Measurements from ENCODE around the gene NT5DC1. TPM values are rescaled to one million over a fixed set of nuclear protein-coding genes. Genes with fewer than 3 reads are reported as not detected.

NT5DC1 gene
- total and polyA plus RNA-seq, 2 experiments from 2014 or later = 27.0 to 29.8 TPM

DNA sequence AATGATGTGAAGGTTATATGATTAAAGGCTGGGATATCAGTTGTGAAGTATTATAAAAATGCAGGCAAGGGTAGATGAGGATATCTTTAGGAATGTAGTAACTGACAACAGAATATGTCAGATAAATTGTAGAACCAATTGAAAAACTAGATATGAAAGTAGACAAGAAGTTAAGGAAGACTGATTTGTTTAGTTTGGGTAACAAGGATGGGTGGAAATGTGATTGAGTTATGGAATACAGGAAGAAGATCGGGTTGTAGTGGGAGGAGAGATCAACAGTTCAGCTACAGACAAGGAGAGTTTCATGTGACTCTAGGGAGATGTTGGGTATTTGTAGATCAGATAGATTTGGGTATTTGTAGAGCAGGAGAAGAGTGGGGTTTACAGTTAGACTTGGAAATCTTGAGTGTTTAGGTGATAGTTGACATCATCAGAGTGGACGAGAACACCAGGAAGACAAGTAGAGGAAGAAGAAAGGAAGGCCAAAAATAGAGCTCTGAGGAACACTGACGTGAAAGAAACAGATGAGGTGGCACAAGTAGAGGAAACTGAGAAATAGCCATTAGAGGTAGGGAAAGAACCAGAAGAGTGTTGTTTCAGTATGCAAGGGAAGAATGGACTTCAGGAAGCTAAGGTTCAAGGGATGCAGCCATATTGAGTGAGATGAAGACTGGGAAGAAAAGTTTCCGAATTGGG is 191.2 kb downstream of the NT5DC1 start:
- no peaks in the 10 kb centered on the region for H3K36me3 Mint-ChIP-seq (ENCODE audit: low read depth)
- H3K4me3 Mint-ChIP-seq = no peak overlapping the region
- Histone ChIP-seq H3K27ac (ENCODE audit: low read depth) (no peak overlapping the region), H3K4me3 (no peak overlapping the region), H3K79me2 (replicated peaks; ENCODE audit: insufficient read depth) (no peaks in the 10 kb centered on the region), H3K9me2 (ENCODE audit: insufficient read depth) (peaks cover 8% of the 10 kb centered on the region; the same call in 1 of the 2 replicates), H2AFZ (no peak overlapping the region), H3K27me3 (ENCODE audit: insufficient read depth) (no peaks in the 10 kb centered on the region), H4K20me1 (replicated peaks; ENCODE audit: insufficient read depth) (no peaks in the 10 kb centered on the region), H3F3A (replicated peaks; ENCODE audit: low read depth) (no peaks in the 10 kb centered on the region), H3K36me3 (ENCODE audit: insufficient read depth) (no peaks in the 10 kb centered on the region), H3K4me1 (ENCODE audit: insufficient read depth) (no peaks in the 10 kb centered on the region), H3K4me2 (no peak overlapping the region)
- H3K27me3 Mint-ChIP-seq (ENCODE audit: insufficient read depth, low read depth, poor library complexity) = peaks cover 2% of the 10 kb centered on the region
- no peaks in the 10 kb centered on the region for H3K9me3 Mint-ChIP-seq
- no peak for ATAC-seq
- DNase-seq (ENCODE audit: low spot score) = no peak
- no peaks in the 10 kb centered on the region for H3K4me1 Mint-ChIP-seq
- TF ChIP-seq CREB1 (CRISPR knock-in tag; IDR thresholded peaks at IDR 0.05; ENCODE audit: low read depth) (no peak), POLR2AphosphoS5 (IDR thresholded peaks at IDR 0.05; ENCODE audit: low read depth) (no peak), ZNF114 (CRISPR knock-in tag; IDR thresholded peaks at IDR 0.05) (no peak), REST (IDR thresholded peaks at IDR 0.05; ENCODE audit: unreplicated experiment) (no peak), EZH2 (IDR thresholded peaks at IDR 0.05; ENCODE audit: low read depth, unreplicated experiment) (no peak), ZNF331 (CRISPR knock-in tag; IDR thresholded peaks at IDR 0.05; ENCODE audit: low read depth) (no peak), NANOG (IDR thresholded peaks at IDR 0.05; ENCODE audit: borderline replicate concordance) (no peak), ZNF462 (CRISPR knock-in tag; IDR thresholded peaks at IDR 0.05) (no peak), JUNB (IDR thresholded peaks at IDR 0.05; ENCODE audit: unreplicated experiment) (no peak), EZH2phosphoT487 (IDR thresholded peaks at IDR 0.05; ENCODE audit: unreplicated experiment) (no peak), STAT1 (IDR thresholded peaks at IDR 0.05; ENCODE audit: unreplicated experiment) (no peak)
- TF ChIP-seq, protein P1, sequence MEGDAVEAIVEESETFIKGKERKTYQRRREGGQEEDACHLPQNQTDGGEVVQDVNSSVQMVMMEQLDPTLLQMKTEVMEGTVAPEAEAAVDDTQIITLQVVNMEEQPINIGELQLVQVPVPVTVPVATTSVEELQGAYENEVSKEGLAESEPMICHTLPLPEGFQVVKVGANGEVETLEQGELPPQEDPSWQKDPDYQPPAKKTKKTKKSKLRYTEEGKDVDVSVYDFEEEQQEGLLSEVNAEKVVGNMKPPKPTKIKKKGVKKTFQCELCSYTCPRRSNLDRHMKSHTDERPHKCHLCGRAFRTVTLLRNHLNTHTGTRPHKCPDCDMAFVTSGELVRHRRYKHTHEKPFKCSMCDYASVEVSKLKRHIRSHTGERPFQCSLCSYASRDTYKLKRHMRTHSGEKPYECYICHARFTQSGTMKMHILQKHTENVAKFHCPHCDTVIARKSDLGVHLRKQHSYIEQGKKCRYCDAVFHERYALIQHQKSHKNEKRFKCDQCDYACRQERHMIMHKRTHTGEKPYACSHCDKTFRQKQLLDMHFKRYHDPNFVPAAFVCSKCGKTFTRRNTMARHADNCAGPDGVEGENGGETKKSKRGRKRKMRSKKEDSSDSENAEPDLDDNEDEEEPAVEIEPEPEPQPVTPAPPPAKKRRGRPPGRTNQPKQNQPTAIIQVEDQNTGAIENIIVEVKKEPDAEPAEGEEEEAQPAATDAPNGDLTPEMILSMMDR (conservative IDR thresholded peaks at IDR 0.05; ENCODE audit: low read depth in 2 of 2) = no peak
- TF ChIP-seq, protein P2, sequence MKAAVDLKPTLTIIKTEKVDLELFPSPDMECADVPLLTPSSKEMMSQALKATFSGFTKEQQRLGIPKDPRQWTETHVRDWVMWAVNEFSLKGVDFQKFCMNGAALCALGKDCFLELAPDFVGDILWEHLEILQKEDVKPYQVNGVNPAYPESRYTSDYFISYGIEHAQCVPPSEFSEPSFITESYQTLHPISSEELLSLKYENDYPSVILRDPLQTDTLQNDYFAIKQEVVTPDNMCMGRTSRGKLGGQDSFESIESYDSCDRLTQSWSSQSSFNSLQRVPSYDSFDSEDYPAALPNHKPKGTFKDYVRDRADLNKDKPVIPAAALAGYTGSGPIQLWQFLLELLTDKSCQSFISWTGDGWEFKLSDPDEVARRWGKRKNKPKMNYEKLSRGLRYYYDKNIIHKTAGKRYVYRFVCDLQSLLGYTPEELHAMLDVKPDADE (IDR thresholded peaks at IDR 0.05) = no peak
- no peak overlapping the region for H3K27ac Mint-ChIP-seq

Measured in GM23338 (cell line).